ENCODE data around the gene LAP3.

LAP3 gene

GRCh38 chr4:17646693-17647092, 69.7 kb downstream of the LAP3 start:
- Histone ChIP-seq H3K9ac (ENCODE audit: low read depth, low read length) (no peak overlapping the region), H4K20me1 (ENCODE audit: insufficient read depth, low read length) (no peaks in the 10 kb centered on the region), H3K79me2 (ENCODE audit: insufficient read depth, low read length) (no peaks in the 10 kb centered on the region), H3K4me2 (ENCODE audit: insufficient read depth, low read length) (no peak overlapping the region), H3K27ac (ENCODE audit: low read length) (no peak overlapping the region), H3K36me3 (ENCODE audit: insufficient read depth, low read length) (no peaks in the 10 kb centered on the region), H3K27me3 (ENCODE audit: insufficient read depth, low read length, poor library complexity) (no peaks in the 10 kb centered on the region), H2AFZ (ENCODE audit: low read depth, low read length) (no peak overlapping the region), H3K4me1 (ENCODE audit: insufficient read depth, low read length) (peaks cover 10% of the 10 kb centered on the region), H3K4me3 (ENCODE audit: low read depth in 1 of 2, low read length in 2 of 2) (no peak overlapping the region), H3K9me3 (ENCODE audit: insufficient read depth, low read length, severe bottlenecking) (peaks cover 3% of the 10 kb centered on the region)
- no peak for DNase-seq
- no peak for TF ChIP-seq EZH2 (IDR thresholded peaks at IDR 0.05; ENCODE audit: borderline replicate concordance, low read depth, low read length, severe bottlenecking)
- ATAC-seq (ENCODE audit: insufficient read depth, low read depth) = no peak

- TF ChIP-seq EZH2 (IDR thresholded peaks at IDR 0.05; ENCODE audit: borderline replicate concordance, low read depth, low read length, severe bottlenecking) (no peak), CTCF (IDR thresholded peaks at IDR 0.05; ENCODE audit: borderline replicate concordance, extremely low read depth, low read length, poor library complexity, severe bottlenecking) (no peak)
- Histone ChIP-seq H3K27me3 (ENCODE audit: insufficient read depth, low read length, poor library complexity) (no peaks in the 10 kb centered on the region), H3K4me3 (ENCODE audit: low read depth in 1 of 2, low read length in 2 of 2) (no peak overlapping the region), H3K4me2 (ENCODE audit: insufficient read depth, low read length) (no peak overlapping the region), H3K9ac (ENCODE audit: low read depth, low read length) (no peak overlapping the region), H3K79me2 (ENCODE audit: insufficient read depth, low read length) (no peaks in the 10 kb centered on the region), H3K4me1 (ENCODE audit: insufficient read depth, low read length) (peaks cover 12% of the 10 kb centered on the region), H3K27ac (ENCODE audit: low read length) (no peak overlapping the region), H4K20me1 (ENCODE audit: insufficient read depth, low read length) (no peaks in the 10 kb centered on the region), H3K36me3 (ENCODE audit: insufficient read depth, low read length) (no peaks in the 10 kb centered on the region), H3K9me3 (ENCODE audit: insufficient read depth, low read length, severe bottlenecking) (peaks cover 3% of the 10 kb centered on the region), H2AFZ (ENCODE audit: low read depth, low read length) (no peak overlapping the region)
- DNase-seq = no peak
- no peak for ATAC-seq (ENCODE audit: insufficient read depth, low read depth)
Observed at GRCh38 chr4:17647176-17647806, 70.3 kb downstream of the LAP3 start.

GRCh38 chr4:17647927-17648326, 70.9 kb downstream of the LAP3 start:
- DNase-seq (no peak), ATAC-seq (ENCODE audit: insufficient read depth, low read depth) (no peak)
- Histone ChIP-seq H3K27ac (ENCODE audit: low read length) (no peak overlapping the region), H3K9ac (ENCODE audit: low read depth, low read length) (no peak overlapping the region), H4K20me1 (ENCODE audit: insufficient read depth, low read length) (no peaks in the 10 kb centered on the region), H2AFZ (ENCODE audit: low read depth, low read length) (no peak overlapping the region), H3K4me3 (ENCODE audit: low read depth in 1 of 2, low read length in 2 of 2) (no peak overlapping the region), H3K36me3 (ENCODE audit: insufficient read depth, low read length) (no peaks in the 10 kb centered on the region), H3K4me2 (ENCODE audit: insufficient read depth, low read length) (no peak overlapping the region), H3K4me1 (ENCODE audit: insufficient read depth, low read length) (peaks cover 12% of the 10 kb centered on the region), H3K79me2 (ENCODE audit: insufficient read depth, low read length) (no peaks in the 10 kb centered on the region), H3K9me3 (ENCODE audit: insufficient read depth, low read length, severe bottlenecking) (peaks cover 2% of the 10 kb centered on the region), H3K27me3 (ENCODE audit: insufficient read depth, low read length, poor library complexity) (no peaks in the 10 kb centered on the region)
- TF ChIP-seq EZH2 (IDR thresholded peaks at IDR 0.05; ENCODE audit: borderline replicate concordance, low read depth, low read length, severe bottlenecking) (no peak), CTCF (IDR thresholded peaks at IDR 0.05; ENCODE audit: borderline replicate concordance, extremely low read depth, low read length, poor library complexity, severe bottlenecking) (peak; percentile 26)

- Histone ChIP-seq H2AFZ (ENCODE audit: low read depth, low read length) (no peak overlapping the region), H3K36me3 (ENCODE audit: insufficient read depth, low read length) (no peaks in the 10 kb centered on the region), H4K20me1 (ENCODE audit: insufficient read depth, low read length) (no peaks in the 10 kb centered on the region), H3K9me3 (ENCODE audit: insufficient read depth, low read length, severe bottlenecking) (no peaks in the 10 kb centered on the region), H3K9ac (ENCODE audit: low read depth, low read length) (no peak overlapping the region), H3K4me2 (ENCODE audit: insufficient read depth, low read length) (no peak overlapping the region), H3K27me3 (ENCODE audit: insufficient read depth, low read length, poor library complexity) (no peaks in the 10 kb centered on the region), H3K4me1 (ENCODE audit: insufficient read depth, low read length) (peaks cover 12% of the 10 kb centered on the region), H3K4me3 (ENCODE audit: low read depth in 1 of 2, low read length in 2 of 2) (no peak overlapping the region), H3K79me2 (ENCODE audit: insufficient read depth, low read length) (no peaks in the 10 kb centered on the region), H3K27ac (ENCODE audit: low read length) (no peak overlapping the region)
- TF ChIP-seq EZH2 (IDR thresholded peaks at IDR 0.05; ENCODE audit: borderline replicate concordance, low read depth, low read length, severe bottlenecking) (no peak), CTCF (IDR thresholded peaks at IDR 0.05; ENCODE audit: borderline replicate concordance, extremely low read depth, low read length, poor library complexity, severe bottlenecking) (no peak)
- DNase-seq = no peak
- no peak for ATAC-seq (ENCODE audit: insufficient read depth, low read depth)
Observed at GRCh38 chr4:17650406-17650805, 73.4 kb downstream of the LAP3 start.

Measured in DND-41 (cell line).